GOT3 (cell line): ENCODE results near the gene IRS1.

ENCODE experiments used
- DNase-seq: peaks from one replicate; lab custom pipeline; 2025; ENCODE audit warnings: mixed read lengths; lab: John Stamatoyannopoulos, UW

Gene IRS1

DNA sequence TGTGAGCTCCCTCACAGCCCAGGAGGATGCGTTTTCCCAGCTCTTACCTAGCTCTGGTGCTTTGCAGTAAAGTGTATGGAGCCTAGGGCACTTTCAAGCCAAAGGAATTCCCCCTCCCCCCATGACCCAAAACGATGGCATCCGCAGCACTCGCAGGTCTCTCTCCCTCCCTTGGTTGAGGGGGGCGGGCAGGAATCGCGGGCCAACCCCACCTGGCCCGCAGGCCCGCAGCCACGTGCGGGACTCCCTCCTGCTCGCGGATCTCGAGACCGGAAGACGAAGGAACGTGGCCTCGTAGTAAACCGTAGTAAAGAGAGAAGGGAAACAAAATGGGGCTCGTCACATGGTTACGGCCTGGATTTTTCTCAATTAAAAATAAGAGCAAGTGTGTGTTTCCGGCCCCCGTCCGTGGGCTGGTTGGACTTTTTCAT, 8.5 kb downstream of the IRS1 start:
- no peak for DNase-seq

- no peak for DNase-seq
These were observed 9.2 kb downstream of the IRS1 start for GRCh38 chr2:226790431-226790830.

- DNase-seq: no peak
These were observed 9.6 kb downstream of the IRS1 start for GRCh38 chr2:226790011-226790410.

DNA sequence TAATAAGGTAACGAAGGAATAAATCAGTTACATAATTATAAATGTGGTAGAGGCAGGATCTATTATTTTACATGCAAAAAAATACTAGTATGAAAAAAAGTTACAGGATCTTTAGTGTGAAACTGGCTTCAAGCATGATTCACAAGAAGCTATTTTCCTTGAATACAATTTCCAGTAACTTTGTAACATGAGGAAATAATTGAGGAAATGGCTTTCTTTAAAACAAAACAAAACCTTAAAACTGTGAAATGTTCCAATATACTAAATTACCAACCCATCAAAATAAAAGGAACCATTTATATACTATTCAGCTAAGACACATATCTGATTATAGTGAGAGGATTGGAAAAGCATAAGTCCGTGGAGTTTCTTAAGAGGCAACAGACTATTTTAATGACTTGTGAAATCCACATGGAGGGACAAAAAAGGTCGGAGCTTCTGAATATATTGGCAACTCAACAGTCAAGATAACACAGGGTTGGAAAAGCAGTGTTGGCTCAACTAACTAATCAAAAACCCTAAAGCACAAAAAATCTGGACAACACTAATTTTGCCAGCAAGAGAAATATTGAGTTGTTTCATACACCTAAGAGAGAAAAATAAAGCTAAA, 10.6 kb downstream of the IRS1 start:
- no peak for DNase-seq

DNA sequence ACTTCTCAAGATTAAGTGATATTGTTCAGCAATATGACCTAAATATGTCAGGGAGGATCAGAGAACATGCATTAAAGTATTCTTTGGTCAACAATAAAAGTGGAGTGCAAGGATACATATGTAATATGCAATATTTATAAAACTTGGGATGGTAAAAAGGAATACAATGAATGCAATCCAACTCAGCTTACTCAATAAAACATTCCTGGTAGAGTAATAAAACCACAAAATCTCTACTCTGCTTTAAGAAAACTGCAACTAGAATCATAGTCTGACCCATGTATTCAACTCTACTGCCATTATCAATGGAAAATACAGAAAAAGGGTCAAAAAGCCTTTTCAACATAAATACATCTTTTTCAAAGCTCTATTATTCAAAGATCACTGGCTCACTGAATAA, 11.6 kb downstream of the IRS1 start:
- no peak for DNase-seq

- DNase-seq: no peak
These were observed 15.7 kb downstream of the IRS1 start for GRCh38 chr2:226783885-226784284.

DNA sequence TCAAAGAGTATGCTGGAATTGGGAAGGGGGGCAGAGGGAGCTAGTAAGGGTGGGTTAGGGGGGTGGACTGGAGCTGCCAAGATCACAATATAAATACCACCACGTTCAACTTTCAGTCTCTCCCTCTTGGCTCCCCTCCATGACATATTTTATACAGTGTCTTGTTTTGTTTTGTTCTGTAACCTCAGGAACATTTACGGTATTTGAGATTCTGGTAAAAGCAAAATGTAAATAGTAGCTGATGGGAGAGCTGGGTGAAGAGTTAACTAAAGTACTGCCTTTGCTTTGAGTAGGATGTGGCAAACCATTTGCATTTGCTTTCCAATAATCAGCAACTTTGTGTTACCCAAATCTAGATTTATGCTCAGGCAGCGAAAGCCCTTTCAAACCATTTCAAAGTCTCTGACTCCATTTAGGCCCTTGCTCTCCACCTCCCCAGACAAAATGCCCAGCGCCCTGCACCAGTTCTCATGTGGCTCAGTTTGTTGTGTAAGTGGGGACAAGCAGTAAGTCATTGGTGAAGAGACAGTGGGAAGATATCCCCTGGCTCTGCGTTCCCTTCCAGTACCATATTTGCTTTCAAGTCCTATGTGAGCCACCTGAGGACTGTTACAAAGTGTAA, 17.4 kb downstream of the IRS1 start:
- no peak for DNase-seq

DNA sequence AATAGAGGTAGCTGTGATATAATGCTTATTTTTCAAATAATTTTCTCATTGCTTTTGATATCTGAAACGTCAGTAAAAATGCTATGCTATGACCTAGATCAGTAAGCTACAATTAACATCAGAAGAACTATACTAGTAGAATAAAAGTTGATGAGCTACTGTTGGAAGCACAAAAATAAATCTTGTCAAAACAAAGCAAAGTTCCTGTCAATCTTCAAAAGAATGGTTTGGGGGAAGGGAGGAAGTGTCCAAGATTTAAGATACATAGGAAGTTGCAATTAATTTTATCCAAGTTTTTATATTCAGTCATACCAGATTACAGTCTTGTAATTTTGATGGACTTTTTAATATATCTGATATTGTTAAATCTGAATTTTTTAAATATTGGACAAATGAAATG, 19.2 kb downstream of the IRS1 start:
- DNase-seq: no peak

DNA sequence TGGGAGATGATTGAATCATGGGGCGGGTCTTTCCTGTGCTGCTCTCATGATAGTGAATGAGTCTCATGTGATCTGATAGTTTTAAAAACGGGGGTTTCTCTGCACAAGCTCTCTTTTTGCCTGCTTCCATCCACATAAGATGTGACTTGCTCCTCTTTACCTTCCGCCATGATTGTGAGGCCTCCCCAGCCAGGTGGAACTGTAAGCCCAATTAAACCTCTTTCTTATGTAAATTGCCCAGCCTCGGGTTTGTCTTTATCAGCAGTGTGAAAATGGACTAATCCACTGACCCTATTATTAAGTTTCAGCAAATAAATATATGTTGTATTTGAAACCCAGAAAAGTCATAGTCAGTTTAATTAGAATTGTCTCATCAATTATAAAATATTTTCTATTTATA, 22.0 kb downstream of the IRS1 start:
- no peak for DNase-seq

DNA sequence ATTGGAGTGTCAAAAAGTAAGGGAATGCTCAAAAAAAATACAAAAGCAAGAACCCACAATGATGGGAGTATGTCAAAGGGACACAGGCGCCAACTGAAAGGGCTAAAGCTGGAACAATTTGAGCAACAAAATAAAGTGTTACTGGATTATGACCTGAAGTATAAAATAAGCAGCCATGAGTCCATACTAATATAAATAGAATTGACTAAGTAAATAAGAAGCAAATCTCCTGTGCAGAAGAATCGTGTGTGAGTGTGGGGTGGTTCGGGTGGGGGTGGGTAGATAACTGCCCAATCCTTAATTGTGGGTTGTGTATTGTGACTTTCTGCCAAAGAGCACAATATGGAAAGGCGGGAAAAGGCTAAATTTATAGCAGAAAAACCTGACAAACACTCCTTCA, 23.5 kb downstream of the IRS1 start:
- DNase-seq: no peak

DNA sequence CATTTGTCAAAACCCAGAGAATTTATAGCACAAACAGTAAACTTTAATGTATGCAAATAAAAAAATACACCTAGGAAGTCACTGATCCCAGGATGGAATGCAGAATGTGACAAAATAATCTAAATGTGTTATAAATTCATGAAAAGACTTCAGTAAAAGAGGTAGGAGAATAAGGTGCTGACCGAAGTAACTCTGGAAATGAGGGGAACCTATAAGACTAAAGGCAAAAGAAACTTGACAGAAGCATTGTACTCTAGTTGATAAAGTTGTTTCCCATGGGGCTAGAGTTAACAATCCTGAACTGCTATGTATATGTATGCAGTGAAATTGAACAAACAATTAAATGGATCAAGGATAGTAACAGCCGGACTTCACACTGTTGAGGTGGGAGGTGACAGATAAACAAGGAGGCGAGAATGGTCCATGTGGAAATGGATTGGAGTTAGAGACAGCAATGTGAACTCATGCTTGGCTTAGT, 24.5 kb downstream of the IRS1 start:
- DNase-seq: no peak

- DNase-seq: no peak
These were observed 26.3 kb downstream of the IRS1 start for GRCh38 chr2:226773291-226773690.

DNA sequence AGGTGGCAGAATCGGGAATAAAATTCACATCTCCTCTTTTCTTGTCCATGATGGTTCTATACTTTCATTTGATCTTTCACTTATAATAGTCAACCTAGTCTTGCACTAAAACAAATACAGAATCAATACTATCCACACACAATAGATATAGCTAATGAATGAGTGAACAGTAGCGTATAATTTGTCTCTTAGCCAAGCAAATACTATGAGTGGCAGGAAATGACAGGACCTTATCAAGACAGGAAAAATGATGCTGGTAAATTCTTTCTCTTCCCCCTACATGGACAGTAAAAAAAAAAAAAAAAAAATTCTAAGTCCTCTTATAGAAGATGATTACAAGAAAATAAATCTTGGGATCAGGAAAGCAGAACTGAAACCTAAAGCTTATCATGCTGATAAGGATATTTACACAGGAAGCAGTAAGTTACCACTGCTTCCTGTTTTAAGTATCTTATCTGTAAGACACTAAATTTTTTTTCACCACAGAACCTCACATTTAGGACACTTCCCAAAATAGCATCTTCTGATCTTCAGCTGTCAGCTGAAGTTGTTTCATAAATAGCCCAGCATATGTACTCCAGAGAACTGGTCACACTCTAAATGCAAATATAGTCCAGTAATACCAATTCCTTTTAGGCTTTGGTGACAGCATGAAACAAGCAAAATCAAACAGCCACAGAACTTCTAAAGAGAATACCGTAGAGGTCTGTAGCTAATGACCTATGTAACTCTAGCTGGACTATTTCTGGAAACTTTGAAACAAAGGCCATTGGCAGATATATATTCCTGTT, 27.0 kb downstream of the IRS1 start:
- DNase-seq: no peak

DNA sequence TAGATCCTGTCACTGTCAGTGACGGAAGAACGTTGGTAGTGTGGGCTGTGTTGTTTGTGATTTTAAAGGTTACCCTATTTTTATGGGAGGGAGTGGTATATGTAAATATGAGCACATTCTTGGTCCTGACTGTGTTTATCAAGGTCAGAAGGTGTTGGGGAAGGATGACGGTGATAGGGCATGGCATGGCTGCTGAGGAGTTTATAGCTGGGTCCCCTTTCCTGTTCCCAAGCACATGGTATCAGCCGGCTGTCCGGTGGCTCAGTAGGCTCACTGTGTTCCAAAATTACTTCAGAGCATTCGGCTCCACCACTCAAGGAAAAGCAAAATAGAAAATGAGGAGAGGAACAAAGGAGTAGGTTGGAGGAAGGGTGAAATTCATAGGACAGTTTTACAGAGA, 28.6 kb downstream of the IRS1 start:
- no peak for DNase-seq

DNA sequence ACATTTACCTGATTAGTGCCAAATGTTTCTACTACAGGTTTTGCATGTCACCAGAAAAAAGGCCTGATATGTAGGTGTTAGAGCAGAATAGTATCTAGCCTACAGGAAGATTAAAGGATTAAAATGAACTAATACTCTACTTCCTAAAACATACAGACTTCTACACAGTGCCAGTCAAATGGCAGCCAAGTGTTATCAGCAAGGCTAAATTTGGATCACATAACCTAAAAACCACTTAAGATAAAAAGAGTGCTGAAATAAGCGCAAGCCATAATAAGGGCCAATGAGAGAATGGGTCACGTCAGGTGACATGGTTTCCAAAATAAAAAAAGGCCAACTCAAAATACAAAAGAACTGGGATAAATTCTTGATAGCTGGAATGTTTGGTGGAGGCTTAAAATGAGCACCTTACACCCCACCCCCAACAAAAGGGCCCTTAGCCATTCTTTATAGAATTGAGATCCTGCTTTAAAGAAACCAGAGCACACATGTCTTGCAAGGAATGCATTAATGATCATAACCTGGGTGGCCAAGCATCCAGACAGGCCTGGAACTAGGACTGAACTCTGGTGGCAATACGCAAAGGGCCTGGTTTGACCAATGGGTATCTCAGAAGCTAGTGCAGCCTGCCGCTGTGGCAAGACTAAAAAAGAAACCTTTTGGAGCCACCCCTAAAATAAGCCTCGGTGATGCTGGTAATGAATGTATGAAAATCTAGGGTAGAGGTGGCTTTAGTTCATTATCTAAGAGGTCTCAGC, 32.4 kb downstream of the IRS1 start:
- DNase-seq: no peak

DNA sequence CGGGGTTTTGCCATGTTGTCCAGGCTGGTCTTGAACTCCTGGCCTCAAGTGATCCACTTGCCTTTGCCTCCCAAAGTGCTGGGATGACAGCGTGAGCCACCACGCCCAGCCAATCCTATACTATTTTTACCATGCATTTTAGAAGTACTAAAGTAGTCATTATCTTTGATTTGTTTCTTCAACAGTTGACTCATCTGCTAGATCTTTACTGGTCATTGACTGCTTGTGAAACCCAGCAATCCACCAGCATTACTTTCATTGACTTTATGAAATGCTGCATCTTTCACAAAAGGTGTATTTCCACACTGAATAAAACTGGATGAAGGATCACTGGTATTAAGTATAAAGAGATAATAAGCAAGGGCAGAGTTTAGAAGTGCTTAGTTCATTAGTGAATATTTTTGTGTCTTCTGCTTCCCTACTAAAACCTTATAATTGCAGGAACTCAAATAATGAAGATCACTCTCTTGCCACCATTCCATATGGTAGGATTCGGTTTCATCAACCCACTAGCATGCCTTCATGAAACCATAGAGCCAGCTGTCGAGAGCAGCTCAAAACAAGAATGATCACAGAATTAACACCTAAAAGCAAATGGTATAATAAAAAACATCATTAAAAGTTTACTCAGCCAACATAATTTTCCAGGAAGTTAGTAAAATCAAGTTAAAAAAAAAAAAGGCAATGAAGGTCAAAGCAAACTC, 33.1 kb downstream of the IRS1 start:
- no peak for DNase-seq

- DNase-seq: no peak
These were observed 36.3 kb downstream of the IRS1 start for GRCh38 chr2:226763320-226763719.

- DNase-seq: no peak
These were observed 38.4 kb downstream of the IRS1 start for GRCh38 chr2:226761195-226761583.

DNA sequence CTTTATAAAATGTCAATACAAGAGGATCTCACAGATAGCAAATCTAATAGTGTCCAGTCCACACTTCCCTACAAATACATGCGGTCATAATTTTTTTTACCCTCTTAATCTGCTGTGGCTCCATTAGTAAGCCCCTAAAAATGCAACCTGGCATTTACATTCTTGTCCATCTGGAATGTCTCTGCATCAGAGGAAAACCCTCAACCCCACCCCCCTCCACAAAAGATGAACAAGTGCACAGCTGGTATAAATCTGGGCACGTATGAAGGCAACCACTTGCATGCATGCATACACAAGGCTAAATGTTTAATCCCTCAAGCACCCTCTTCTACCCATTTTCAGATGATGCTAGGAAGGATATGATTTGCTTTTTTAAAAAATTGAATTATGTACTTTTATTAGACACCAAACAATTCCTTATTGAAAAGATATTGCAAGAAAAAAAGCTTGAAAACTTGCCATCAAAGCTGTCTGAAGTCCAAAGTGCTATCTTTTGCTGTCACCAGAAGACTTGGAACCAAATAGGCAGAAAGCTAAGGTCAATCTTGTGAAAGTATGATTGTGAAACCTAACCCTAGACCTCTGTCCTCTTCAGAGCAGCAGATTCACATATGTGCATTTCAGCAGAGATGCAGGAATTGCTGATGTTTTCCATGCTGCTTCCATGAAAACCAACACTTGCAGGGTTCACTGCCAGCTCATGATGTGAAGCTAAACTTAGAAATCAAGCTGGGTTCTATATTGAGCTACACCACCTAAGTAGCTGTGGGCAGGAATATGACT, 39.0 kb downstream of the IRS1 start:
- no peak for DNase-seq

- DNase-seq: no peak
These were observed 39.9 kb downstream of the IRS1 start for GRCh38 chr2:226759768-226760167.
